Embryonic facial prominence (tissue), 1 donor: ENCODE measurements around the gene ZNF563.
"Not testable (repeated sequence)": the region's sequence is repeated elsewhere in the genome, so short reads cannot be mapped to it uniquely, and the experiment has no call there.

Experiments used
- DNase-seq: peaks from one replicate; pipeline ENCODE4 v3.0.0-alpha.2; 2016; ENCODE audit errors: extremely low spot score

Gene ZNF563

GRCh38 chr19:12333162-12334159 is at the start of gene ZNF563:
ZNF563 (minus strand) TSS chr19:12333633; CDS start chr19:12333482, 151 bp downstream.
- DNase-seq: peak; percentile 80

GRCh38 chr19:12380444-12380737 is 47.0 kb upstream of the ZNF563 start:
- no peak for DNase-seq

GRCh38 chr19:12379732-12380443 is 46.5 kb upstream of the ZNF563 start:
- no peak for DNase-seq

- no peak for DNase-seq
These were observed 40.6 kb upstream of the ZNF563 start for GRCh38 chr19:12374026-12374425.

GRCh38 chr19:12365236-12366162 is 32.1 kb upstream of the ZNF563 start, which contains the start of gene ZNF442:
ZNF442 (minus strand) TSS chr19:12365683; CDS start chr19:12363631, 2,052 bp downstream.
- DNase-seq: peak; percentile 93

GRCh38 chr19:12364391-12365235 is 31.2 kb upstream of the ZNF563 start:
- no peak for DNase-seq

GRCh38 chr19:12362236-12362635 is 28.8 kb upstream of the ZNF563 start:
- not testable (repeated sequence) for DNase-seq

- no peak for DNase-seq
These were observed 19.9 kb upstream of the ZNF563 start for GRCh38 chr19:12353375-12353774.

GRCh38 chr19:12350890-12351197 is 17.4 kb upstream of the ZNF563 start:
- no peak for DNase-seq

- no peak for DNase-seq
These were observed 16.9 kb upstream of the ZNF563 start for GRCh38 chr19:12350185-12350889.

- DNase-seq: no peak
These were observed 13.5 kb upstream of the ZNF563 start for GRCh38 chr19:12346896-12347295.

GRCh38 chr19:12345197-12345596 is 11.8 kb upstream of the ZNF563 start:
- DNase-seq: no peak

- no peak for DNase-seq
These were observed 2.1 kb downstream of the ZNF563 start for GRCh38 chr19:12331211-12331941.

GRCh38 chr19:12330340-12330739 is 3.1 kb downstream of the ZNF563 start:
- no peak for DNase-seq

GRCh38 chr19:12325690-12326089 is 7.7 kb downstream of the ZNF563 start:
- DNase-seq: no peak

GRCh38 chr19:12318782-12319413 is 14.5 kb downstream of the ZNF563 start:
- no peak for DNase-seq

- DNase-seq: no peak
These were observed 18.9 kb downstream of the ZNF563 start for GRCh38 chr19:12314553-12314952.

- not testable (repeated sequence) for DNase-seq
These were observed 24.5 kb downstream of the ZNF563 start for GRCh38 chr19:12308891-12309290.

GRCh38 chr19:12295191-12295590 is 38.2 kb downstream of the ZNF563 start:
- DNase-seq: no peak
